Measurements from ENCODE around the gene CCDC39. TPM values are rescaled to one million over a fixed set of nuclear protein-coding genes. Genes with fewer than 3 reads are reported as not detected.
"Not testable (repeated sequence)": the region's sequence is repeated elsewhere in the genome, so short reads cannot be mapped to it uniquely, and the experiment has no call there.

CCDC39 gene
- total RNA-seq, 1 donor from 2014 or later = not detected

GRCh38 chr3:180624714-180625113 lies 54.6 kb downstream of the CCDC39 start:
- TF ChIP-seq, protein P1, sequence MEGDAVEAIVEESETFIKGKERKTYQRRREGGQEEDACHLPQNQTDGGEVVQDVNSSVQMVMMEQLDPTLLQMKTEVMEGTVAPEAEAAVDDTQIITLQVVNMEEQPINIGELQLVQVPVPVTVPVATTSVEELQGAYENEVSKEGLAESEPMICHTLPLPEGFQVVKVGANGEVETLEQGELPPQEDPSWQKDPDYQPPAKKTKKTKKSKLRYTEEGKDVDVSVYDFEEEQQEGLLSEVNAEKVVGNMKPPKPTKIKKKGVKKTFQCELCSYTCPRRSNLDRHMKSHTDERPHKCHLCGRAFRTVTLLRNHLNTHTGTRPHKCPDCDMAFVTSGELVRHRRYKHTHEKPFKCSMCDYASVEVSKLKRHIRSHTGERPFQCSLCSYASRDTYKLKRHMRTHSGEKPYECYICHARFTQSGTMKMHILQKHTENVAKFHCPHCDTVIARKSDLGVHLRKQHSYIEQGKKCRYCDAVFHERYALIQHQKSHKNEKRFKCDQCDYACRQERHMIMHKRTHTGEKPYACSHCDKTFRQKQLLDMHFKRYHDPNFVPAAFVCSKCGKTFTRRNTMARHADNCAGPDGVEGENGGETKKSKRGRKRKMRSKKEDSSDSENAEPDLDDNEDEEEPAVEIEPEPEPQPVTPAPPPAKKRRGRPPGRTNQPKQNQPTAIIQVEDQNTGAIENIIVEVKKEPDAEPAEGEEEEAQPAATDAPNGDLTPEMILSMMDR (IDR thresholded peaks at IDR 0.05) = no peak
- no peaks in the 10 kb centered on the region for H3K9me3 ChIP-seq
- DNase-seq (ENCODE audit: low spot score in 2 of 2) = no peak
- no peaks in the 10 kb centered on the region for H3K4me1 ChIP-seq
- H3K4me3 ChIP-seq = no peak overlapping the region
- no peaks in the 10 kb centered on the region for H3K27me3 ChIP-seq
- H3K27ac ChIP-seq = no peak overlapping the region
- intact Hi-C loops (cut with DNase I) = no loop called here
- H3K36me3 ChIP-seq = no peaks in the 10 kb centered on the region

DNA sequence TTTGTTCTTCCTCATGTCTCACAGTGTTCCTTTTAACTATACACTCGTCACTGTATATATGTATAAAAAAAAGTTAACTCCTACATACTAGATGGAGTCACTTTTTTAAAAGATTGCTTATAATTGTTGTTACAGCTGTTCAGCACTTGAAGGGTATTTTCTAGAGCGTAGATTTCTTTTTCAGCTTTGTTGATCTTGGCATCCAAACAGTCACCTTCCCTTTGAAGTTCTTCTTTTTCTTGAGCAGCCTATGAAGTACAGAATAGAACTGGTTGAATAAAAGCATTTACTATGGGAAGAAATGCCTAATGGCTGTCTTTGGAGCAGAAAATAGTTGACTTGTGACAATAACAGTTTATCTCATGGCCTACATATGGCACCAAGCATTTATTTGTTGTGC lies 59.6 kb downstream of the CCDC39 start:
- H3K9me3 ChIP-seq = no peaks in the 10 kb centered on the region
- intact Hi-C loops (cut with DNase I) = no loop called here
- TF ChIP-seq, protein P1 (IDR thresholded peaks at IDR 0.05) = no peak
- H3K36me3 ChIP-seq = no peaks in the 10 kb centered on the region
- no peak for DNase-seq (ENCODE audit: low spot score in 2 of 2)
- no peaks in the 10 kb centered on the region for H3K27me3 ChIP-seq
- no peaks in the 10 kb centered on the region for H3K4me1 ChIP-seq
- no peak overlapping the region for H3K4me3 ChIP-seq
- no peak overlapping the region for H3K27ac ChIP-seq

GRCh38 chr3:180618563-180618962 lies 60.7 kb downstream of the CCDC39 start:
- H3K4me1 ChIP-seq; H3K27me3 ChIP-seq; DNase-seq (ENCODE audit: low spot score in 2 of 2); intact Hi-C loops (cut with DNase I); H3K27ac ChIP-seq; H3K9me3 ChIP-seq; H3K36me3 ChIP-seq; H3K4me3 ChIP-seq: not testable (repeated sequence)

GRCh38 chr3:180617049-180617448 lies 62.2 kb downstream of the CCDC39 start:
- Histone ChIP-seq H3K4me3 (no peak overlapping the region), H3K27me3 (no peaks in the 10 kb centered on the region), H3K9me3 (no peaks in the 10 kb centered on the region), H3K4me1 (no peaks in the 10 kb centered on the region), H3K36me3 (peaks cover 5 to 9% of the 10 kb centered on the region in 2 donors), H3K27ac (no peak overlapping the region)
- intact Hi-C loops (cut with DNase I) = no loop called here
- no peak for DNase-seq (ENCODE audit: low spot score in 2 of 2)
- TF ChIP-seq, protein P1 (IDR thresholded peaks at IDR 0.05) = no peak

- DNase-seq (ENCODE audit: low spot score in 2 of 2) = no peak
- Histone ChIP-seq H3K4me3 (no peak overlapping the region), H3K4me1 (no peaks in the 10 kb centered on the region), H3K36me3 (peaks cover 12 to 19% of the 10 kb centered on the region in 2 donors), H3K27ac (no peak overlapping the region), H3K9me3 (no peaks in the 10 kb centered on the region), H3K27me3 (no peaks in the 10 kb centered on the region)
- intact Hi-C loops (cut with DNase I) = no loop called here
- TF ChIP-seq, protein P1 (IDR thresholded peaks at IDR 0.05) = no peak
Measured at GRCh38 chr3:180615954-180616353, 63.3 kb downstream of the CCDC39 start.

GRCh38 chr3:180612364-180612763 lies 66.9 kb downstream of the CCDC39 start:
- no peaks in the 10 kb centered on the region for H3K27me3 ChIP-seq
- intact Hi-C loops (cut with DNase I) = no loop called here
- TF ChIP-seq, protein P1 (IDR thresholded peaks at IDR 0.05) = no peak
- DNase-seq (ENCODE audit: low spot score in 2 of 2) = no peak
- no peak overlapping the region for H3K4me3 ChIP-seq
- no peaks in the 10 kb centered on the region for H3K9me3 ChIP-seq
- H3K4me1 ChIP-seq = no peaks in the 10 kb centered on the region
- H3K27ac ChIP-seq = no peak overlapping the region
- peaks cover 44 to 55% of the 10 kb centered on the region in 2 donors for H3K36me3 ChIP-seq

All from ascending aorta (tissue), 2 donors.